Fibroblast of lung (primary cell): Measurements from ENCODE around the gene GRWD1. TPM values are rescaled to one million over a fixed set of nuclear protein-coding genes. Genes with fewer than 3 reads are reported as not detected.

Experiments used
- DNase-seq, 2 donors: peaks; one replicate each; pipeline versions ENCODE4 v3.0.0 to v3.0.0-alpha.2; 2010; ENCODE audit warnings: low read depth in 2 of 2
- H2AFZ ChIP-seq: 2 replicates; pipeline ENCODE4 v1.5.1; 2012; ENCODE audit warnings: low read length, control low read depth, inconsistent platforms
- H3K27ac ChIP-seq: 2 replicates; pipeline ENCODE4 v1.5.1; 2011; ENCODE audit warnings: low read length, control low read depth; ENCODE audit not compliant: insufficient read depth
- H3K27me3 ChIP-seq: 2 replicates; pipeline ENCODE4 v1.5.1; 2011; ENCODE audit warnings: mild to moderate bottlenecking, low read length; ENCODE audit not compliant: control insufficient read depth, insufficient read depth
- H3K36me3 ChIP-seq: 2 replicates; pipeline ENCODE4 v1.5.1; 2011; ENCODE audit warnings: low read length; ENCODE audit not compliant: control insufficient read depth, insufficient read depth
- H3K4me1 ChIP-seq: 2 replicates; pipeline ENCODE4 v1.5.1; 2011; ENCODE audit warnings: low read length; ENCODE audit not compliant: control insufficient read depth, insufficient read depth; ENCODE audit errors: extremely low read depth
- H3K4me2 ChIP-seq: 2 replicates; pipeline ENCODE4 v1.5.1; 2011; ENCODE audit warnings: low read length, control low read depth; ENCODE audit not compliant: insufficient read depth; ENCODE audit errors: extremely low read depth
- H3K4me3 ChIP-seq, 4 experiments: fragments of 200-600 bp in 1 of 4; sonication (generic) in 1 of 4; replicated peaks in 1 of 4; 2 replicates each; pipeline ENCODE4 v1.5.1; 2011 to 2016; ENCODE audit warnings: low read length in 4 of 4, low read depth in 3 of 4, mild to moderate bottlenecking in 3 of 4, control low read depth in 2 of 4, inconsistent platforms in 1 of 4, mixed read lengths in 1 of 4; ENCODE audit not compliant: insufficient read depth in 1 of 4; ENCODE audit errors: control extremely low read depth in 1 of 4
- H3K79me2 ChIP-seq: 2 replicates; pipeline ENCODE4 v1.5.1; 2012; ENCODE audit warnings: mild to moderate bottlenecking, low read length, inconsistent platforms; ENCODE audit not compliant: control insufficient read depth, insufficient read depth
- H3K9ac ChIP-seq: 2 replicates; pipeline ENCODE4 v1.5.1; 2011; ENCODE audit warnings: mild to moderate bottlenecking, low read length, control low read depth; ENCODE audit not compliant: insufficient read depth
- H3K9me3 ChIP-seq: 2 replicates; pipeline ENCODE4 v1.5.1; 2012; ENCODE audit warnings: low read depth, low read length; ENCODE audit not compliant: control insufficient read depth, insufficient read depth
- H4K20me1 ChIP-seq: 2 replicates; pipeline ENCODE4 v1.5.1; 2011; ENCODE audit warnings: low read length; ENCODE audit not compliant: control insufficient read depth, insufficient read depth; ENCODE audit errors: extremely low read depth
- CTCF ChIP-seq, 2 donors: IDR thresholded peaks in 1 of 2; conservative IDR thresholded peaks in 1 of 2; 1 replicate in 1 of 2; 2 replicates in 1 of 2; pipeline ENCODE4 v1.5.1; 2011 to 2012; ENCODE audit warnings: low read length in 2 of 2, control low read depth in 1 of 2, inconsistent platforms in 1 of 2, low read depth in 1 of 2, mild to moderate bottlenecking in 1 of 2
- EZH2 ChIP-seq: IDR thresholded peaks from 2 replicates; pipeline ENCODE4 v1.5.1; 2012; ENCODE audit warnings: low read length, control low read depth, mild to moderate bottlenecking; ENCODE audit errors: missing control alignments
- polyA plus RNA-seq, 2 donors: library from polyadenylated mRNA; depleted of rRNA in 1 of 2; stranded (reverse) in 1 of 2; unstranded in 1 of 2; fragments of >200 nt; gene quantifications; 2 replicates each; pipeline ENCODE4 v1.2.1, GENCODE V29; 2011 to 2012; ENCODE audit warnings: missing spikeins in 1 of 2
- total RNA-seq: library from RNA; depleted of rRNA; stranded (reverse); fragments of >200 nt; gene quantifications from 2 replicates; pipeline ENCODE4 v1.2.1, GENCODE V29; 2014

Gene GRWD1
- total and polyA plus RNA-seq, 2 donors (not counting 1 experiment from before 2014, with no cell fraction given), result 9.1 to 14.7 TPM

DNA sequence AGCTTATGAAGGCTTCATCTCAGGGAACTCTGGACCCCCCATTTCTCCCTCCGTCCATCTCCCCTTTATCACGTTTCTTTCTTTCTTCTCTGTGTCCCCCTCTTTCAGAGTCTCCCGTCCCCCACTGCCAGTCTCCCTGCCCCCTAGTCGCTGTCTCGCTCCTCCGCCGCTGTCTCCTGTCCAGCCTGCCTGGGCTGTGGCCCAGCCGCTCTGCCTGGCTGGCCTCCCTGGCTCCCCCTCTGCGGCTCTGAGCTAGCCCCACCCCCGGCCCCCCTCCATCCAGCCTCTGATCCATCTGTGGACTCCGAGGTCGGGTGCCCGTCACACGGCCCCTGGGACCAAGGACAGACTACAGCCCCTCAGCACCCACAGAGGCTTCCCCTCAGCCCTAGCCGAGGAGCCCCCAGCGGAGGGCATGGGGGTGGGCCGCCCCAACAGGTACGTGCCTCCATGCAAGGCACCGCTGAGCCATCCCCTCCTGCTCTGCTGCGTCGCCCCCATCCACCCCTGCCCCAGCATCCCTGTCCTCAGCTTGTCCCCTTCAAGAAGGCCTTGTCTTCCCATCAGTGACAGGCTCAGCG is 8.5 kb downstream of the GRWD1 start:
- H3K9ac ChIP-seq, result no peak overlapping the region
- H3K36me3 ChIP-seq, result peaks cover 23% of the 10 kb centered on the region
- H4K20me1 ChIP-seq, result no peaks in the 10 kb centered on the region
- no peak overlapping the region for H3K4me3 ChIP-seq
- no peaks in the 10 kb centered on the region for H3K79me2 ChIP-seq
- H3K27me3 ChIP-seq, result no peaks in the 10 kb centered on the region
- H3K4me1 ChIP-seq, result no peaks in the 10 kb centered on the region
- no peak for DNase-seq
- TF ChIP-seq EZH2 (no peak), CTCF (conservative IDR thresholded peaks at IDR 0.05 in 1 of 2, IDR thresholded peaks at IDR 0.05 in 1 of 2; ENCODE audit: low read depth in 1 of 2, low read length in 2 of 2) (no peak)
- no peaks in the 10 kb centered on the region for H3K9me3 ChIP-seq
- H3K27ac ChIP-seq, result no peak overlapping the region
- H3K4me2 ChIP-seq, result no peak overlapping the region
- no peak overlapping the region for H2AFZ ChIP-seq

- no peak within 1 kb of the TSS for H3K4me2 ChIP-seq
- no peaks in the 10 kb centered on the region for H4K20me1 ChIP-seq
- no peak for TF ChIP-seq EZH2
- TF ChIP-seq CTCF (conservative IDR thresholded peaks at IDR 0.05 in 1 of 2, IDR thresholded peaks at IDR 0.05 in 1 of 2; ENCODE audit: low read depth in 1 of 2, low read length in 2 of 2), result no peak
- peaks cover 21% of the 10 kb centered on the region for H3K36me3 ChIP-seq
- no peaks in the 10 kb centered on the region for H3K4me1 ChIP-seq
- no peaks in the 10 kb centered on the region for H3K79me2 ChIP-seq
- no peak within 1 kb of the TSS for H3K27ac ChIP-seq
- H3K4me3 ChIP-seq, result no peak within 1 kb of the TSS
- DNase-seq, result no peak
- H3K27me3 ChIP-seq, result no peaks in the 10 kb centered on the region
- H3K9ac ChIP-seq, result no peak within 1 kb of the TSS
- H3K9me3 ChIP-seq, result no peaks in the 10 kb centered on the region
- no peak within 1 kb of the TSS for H2AFZ ChIP-seq
These were observed 9.6 kb downstream of the GRWD1 start, which contains the start of gene KCNJ14 for GRCh38 chr19:48455171-48455907. Gene KCNJ14, plus strand, starts transcription at chr19:48455574. Its CDS starts 6,151 bp downstream, at chr19:48461725.

- Histone ChIP-seq H3K36me3 (peaks cover 16% of the 10 kb centered on the region), H3K4me2 (no peak overlapping the region), H3K4me3 (no peak overlapping the region), H3K27ac (no peak overlapping the region), H3K9ac (no peak overlapping the region), H3K27me3 (no peaks in the 10 kb centered on the region), H4K20me1 (no peaks in the 10 kb centered on the region), H2AFZ (no peak overlapping the region), H3K4me1 (no peaks in the 10 kb centered on the region), H3K9me3 (no peaks in the 10 kb centered on the region), H3K79me2 (no peaks in the 10 kb centered on the region)
- TF ChIP-seq CTCF (conservative IDR thresholded peaks at IDR 0.05 in 1 of 2, IDR thresholded peaks at IDR 0.05 in 1 of 2; ENCODE audit: low read depth in 1 of 2, low read length in 2 of 2) (no peak), EZH2 (no peak)
- DNase-seq, result no peak
These were observed 10.3 kb downstream of the GRWD1 start for GRCh38 chr19:48455908-48456562.
